Calu3 (cell line): Measurements from ENCODE around the gene RBM14. TPM values are rescaled to one million over a fixed set of nuclear protein-coding genes. Genes with fewer than 3 reads are reported as not detected.
"Not testable (repeated sequence)": the region's sequence is repeated elsewhere in the genome, so short reads cannot be mapped to it uniquely, and the experiment has no call there.

Experiments
- BruUV-seq: library from RNA; stranded (reverse); fragments of 400-500 nt; replicated peaks from 2 replicates; lab custom pipeline; 2021; lab: Mats Ljungman, UMichigan
- CTCF ChIA-PET: fragments of 300-600 bp; sonication (Branson Sonifier 250); formaldehyde crosslinking; loops from one replicate; lab custom pipeline; 2022; ENCODE audit warnings: antibody characterized with exemption; lab: Charles Lee
- DNase-seq: peaks from one replicate; pipeline ENCODE4 v3.0.0; 2022
- H3K27ac Mint-ChIP-seq: one replicate; pipeline ENCODE4 v1.8.0; 2022; ENCODE audit warnings: mixed read lengths; ENCODE audit not compliant: unreplicated experiment
- H3K27me3 Mint-ChIP-seq: one replicate; pipeline ENCODE4 v1.8.0; 2022; ENCODE audit warnings: mixed read lengths; ENCODE audit not compliant: unreplicated experiment
- H3K36me3 Mint-ChIP-seq: one replicate; pipeline ENCODE4 v1.8.0; 2022; ENCODE audit warnings: mild to moderate bottlenecking, moderate library complexity, mixed read lengths; ENCODE audit not compliant: insufficient read depth, unreplicated experiment
- H3K4me1 Mint-ChIP-seq: one replicate; pipeline ENCODE4 v1.8.0; 2022; ENCODE audit warnings: mild to moderate bottlenecking, low read depth, mixed read lengths; ENCODE audit not compliant: unreplicated experiment
- H3K4me3 Mint-ChIP-seq: one replicate; pipeline ENCODE4 v1.8.0; 2022; ENCODE audit warnings: mild to moderate bottlenecking, low read depth, moderate library complexity, mixed read lengths; ENCODE audit not compliant: unreplicated experiment
- H3K9me3 Mint-ChIP-seq: one replicate; pipeline ENCODE4 v1.8.0; 2022; ENCODE audit warnings: low read depth, mixed read lengths; ENCODE audit not compliant: unreplicated experiment
- CTCF ChIP-seq: fragments of 200-600 bp; IDR thresholded peaks from one replicate; pipeline ENCODE4 v1.8.0; 2022; ENCODE audit warnings: antibody characterized with exemption; ENCODE audit not compliant: unreplicated experiment
- intact Hi-C: fragments of 100-400 bp; cut with micrococcal nuclease; formaldehyde crosslinking; loops from one replicate; pipeline ENCODE4 v1.10.0; 2022; ENCODE audit not compliant: unreplicated experiment
- total RNA-seq: library from RNA; stranded (reverse); gene quantifications from 2 replicates; pipeline ENCODE4 v1.2.3, GENCODE V29; 2022

RBM14 gene
- total RNA-seq, 1 experiment from 2014 or later: 107 TPM

GRCh38 chr11:66580803-66581202, 35.6 kb upstream of the RBM14 start:
- intact Hi-C loops: no loop called here
- Mint-ChIP-seq H3K4me3 (no peak overlapping the region), H3K9me3 (peaks cover 7% of the 10 kb centered on the region), H3K36me3 (no peaks in the 10 kb centered on the region), H3K27ac (no peak overlapping the region), H3K27me3 (peaks cover 37% of the 10 kb centered on the region), H3K4me1 (no peaks in the 10 kb centered on the region)
- CTCF ChIA-PET: interaction anchor here (0.5 kb wide), 1 partner anchor 102 kb away, joined by 4 read pairs; no protein-coding TSS in a partner anchor
- BruUV-seq: no TSS peak
- DNase-seq: no peak
- no peak for TF ChIP-seq CTCF

- no peak for TF ChIP-seq CTCF
- intact Hi-C loops: no loop called here
- Mint-ChIP-seq H3K36me3 (no peaks in the 10 kb centered on the region), H3K27me3 (peaks cover 32% of the 10 kb centered on the region), H3K4me3 (no peak overlapping the region), H3K9me3 (peaks cover 7% of the 10 kb centered on the region), H3K4me1 (no peaks in the 10 kb centered on the region), H3K27ac (no peak overlapping the region)
- DNase-seq: no peak
- no TSS peak for BruUV-seq
- CTCF ChIA-PET: no interaction called here
Observed at GRCh38 chr11:66581261-66581660, 35.2 kb upstream of the RBM14 start.

- H3K27ac Mint-ChIP-seq, intact Hi-C loops, H3K36me3 Mint-ChIP-seq, H3K9me3 Mint-ChIP-seq, DNase-seq, BruUV-seq, H3K4me1 Mint-ChIP-seq, H3K4me3 Mint-ChIP-seq: not testable (repeated sequence)
- H3K27me3 Mint-ChIP-seq: peaks cover 24% of the 10 kb centered on the region
- CTCF ChIA-PET: interaction anchor here (0.7 kb wide), 1 partner anchor 11 kb away, joined by 5 read pairs; no protein-coding TSS in a partner anchor
Observed at GRCh38 chr11:66582565-66583147, 33.8 kb upstream of the RBM14 start.

- H3K9me3 Mint-ChIP-seq, BruUV-seq, H3K36me3 Mint-ChIP-seq, intact Hi-C loops, H3K4me3 Mint-ChIP-seq, H3K27ac Mint-ChIP-seq, CTCF ChIA-PET, DNase-seq, H3K27me3 Mint-ChIP-seq, H3K4me1 Mint-ChIP-seq: not testable (repeated sequence)
Observed at GRCh38 chr11:66585447-66585846, 31.0 kb upstream of the RBM14 start.

GRCh38 chr11:66586136-66586535, 30.3 kb upstream of the RBM14 start:
- no peaks in the 10 kb centered on the region for H3K4me1 Mint-ChIP-seq
- no peak overlapping the region for H3K4me3 Mint-ChIP-seq
- TF ChIP-seq CTCF: no peak
- no peak for DNase-seq
- no peak overlapping the region for H3K27ac Mint-ChIP-seq
- peaks cover 7% of the 10 kb centered on the region for H3K9me3 Mint-ChIP-seq
- CTCF ChIA-PET: interaction anchor here (0.6 kb wide), 1 partner anchor 232 kb away, joined by 3 read pairs; no protein-coding TSS in a partner anchor
- intact Hi-C loops: no loop called here
- BruUV-seq: no TSS peak
- H3K27me3 Mint-ChIP-seq: no peaks in the 10 kb centered on the region
- peaks cover 3% of the 10 kb centered on the region for H3K36me3 Mint-ChIP-seq

- H3K4me1 Mint-ChIP-seq, H3K27me3 Mint-ChIP-seq, H3K4me3 Mint-ChIP-seq, intact Hi-C loops, CTCF ChIA-PET, DNase-seq, H3K9me3 Mint-ChIP-seq, H3K27ac Mint-ChIP-seq, BruUV-seq: not testable (repeated sequence)
- peaks cover 25% of the 10 kb centered on the region for H3K36me3 Mint-ChIP-seq
Observed at GRCh38 chr11:66589315-66589714, 27.1 kb upstream of the RBM14 start.
